H1 (cell line): ENCODE data around the gene MBP. TPM values are rescaled to one million over a fixed set of nuclear protein-coding genes. Genes with fewer than 3 reads are reported as not detected.

Experiments
- E2F6 ChIP-seq: IDR thresholded peaks from 2 replicates; pipeline ENCODE4 v1.6.1; 2012; ENCODE audit warnings: inconsistent platforms
- HDAC2 ChIP-seq, 2 experiments: fragments of 300-600 bp in 1 of 2; sonication (generic) in 1 of 2; IDR thresholded peaks; 2 replicates each; pipeline ENCODE4 v1.6.1; 2011 to 2012; ENCODE audit warnings: low read depth in 2 of 2, low read length in 2 of 2, mild to moderate bottlenecking in 2 of 2, moderate library complexity in 2 of 2, borderline replicate concordance in 1 of 2, inconsistent platforms in 1 of 2
- TCF12 ChIP-seq: IDR thresholded peaks from 2 replicates; pipeline ENCODE4 v1.6.1; 2011; ENCODE audit warnings: low read depth, mild to moderate bottlenecking, low read length
- polyA plus RNA-seq, 7 experiments: library from polyadenylated mRNA; depleted of rRNA in 3 of 7; stranded (reverse) in 5 of 7; unstranded in 2 of 7; fragments of >200 nt in 5 of 7; fragments of 200-250 nt in 2 of 7; gene quantifications; 1 replicate in 5 of 7; 2 replicates in 1 of 7; 4 replicates in 1 of 7; pipeline versions ENCODE4 v1.2.1 to v1.2.3, GENCODE V29; 2011 to 2013; ENCODE audit warnings: missing spikeins in 2 of 7, mixed read lengths in 2 of 7
- total RNA-seq: library from RNA; stranded (reverse); fragmentation: NEBNext Ultra II Directional; extraction: Animal tissue kit (Norgen Biotek cat#: 25700); gene quantifications from 2 replicates; pipeline ENCODE4 v1.2.1, GENCODE V29; 2021
- TF ChIP-seq, protein P1 (sequence below): fragments of 300-600 bp; sonication (generic); IDR thresholded peaks from 2 replicates; pipeline ENCODE4 v1.7.1; 2012; ENCODE audit warnings: low read length, moderate library complexity, mild to moderate bottlenecking, inconsistent platforms; ENCODE audit not compliant: insufficient replicate concordance
- TF ChIP-seq, protein P2 (sequence below): IDR thresholded peaks from 2 replicates; pipeline ENCODE4 v1.6.1; 2012; ENCODE audit warnings: low read length, inconsistent platforms

MBP gene
- total and polyA plus RNA-seq, 2 of the 8 experiments (the other 6 are each of a cell fraction or from before 2014, with no cell fraction given), result 7.7 to 19.2 TPM

DNA sequence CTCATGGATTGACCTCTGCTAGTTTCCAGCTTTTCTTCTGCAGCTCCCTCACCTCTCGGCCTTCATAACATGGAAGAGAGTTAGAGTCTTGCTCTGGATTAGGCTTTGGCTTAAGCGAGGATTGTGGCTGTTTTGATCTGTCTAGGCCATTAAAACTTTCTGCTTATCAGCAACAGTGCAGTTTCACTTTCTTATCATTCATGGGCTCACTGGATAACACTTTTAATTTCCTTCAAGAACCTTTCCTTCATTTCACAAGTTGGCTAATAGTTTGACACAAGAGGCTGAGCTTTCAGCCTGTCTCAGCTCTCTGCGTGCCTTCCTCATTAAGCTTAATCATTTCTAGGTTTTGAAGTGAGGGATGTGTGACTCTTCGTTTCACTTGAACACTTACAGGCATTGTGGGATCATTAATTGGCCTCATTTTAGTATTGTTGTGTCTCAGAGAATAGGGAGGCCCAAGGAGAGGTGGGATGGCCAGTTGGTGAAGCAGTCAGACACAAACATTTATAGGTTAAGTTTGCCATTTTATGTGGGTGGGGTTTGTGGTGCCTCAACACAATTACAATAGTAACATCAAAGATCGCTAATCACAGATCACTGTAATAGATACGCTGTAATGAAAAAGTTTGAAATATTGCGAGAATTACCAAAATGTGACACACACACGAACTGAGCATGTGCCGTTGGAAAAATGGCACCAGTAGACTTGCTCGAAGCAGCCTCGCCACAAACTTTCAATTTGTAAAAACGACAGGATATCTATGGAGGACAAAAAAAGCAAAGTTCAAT is 180.9 kb downstream of the MBP start (continued):
- TF ChIP-seq, protein P1, sequence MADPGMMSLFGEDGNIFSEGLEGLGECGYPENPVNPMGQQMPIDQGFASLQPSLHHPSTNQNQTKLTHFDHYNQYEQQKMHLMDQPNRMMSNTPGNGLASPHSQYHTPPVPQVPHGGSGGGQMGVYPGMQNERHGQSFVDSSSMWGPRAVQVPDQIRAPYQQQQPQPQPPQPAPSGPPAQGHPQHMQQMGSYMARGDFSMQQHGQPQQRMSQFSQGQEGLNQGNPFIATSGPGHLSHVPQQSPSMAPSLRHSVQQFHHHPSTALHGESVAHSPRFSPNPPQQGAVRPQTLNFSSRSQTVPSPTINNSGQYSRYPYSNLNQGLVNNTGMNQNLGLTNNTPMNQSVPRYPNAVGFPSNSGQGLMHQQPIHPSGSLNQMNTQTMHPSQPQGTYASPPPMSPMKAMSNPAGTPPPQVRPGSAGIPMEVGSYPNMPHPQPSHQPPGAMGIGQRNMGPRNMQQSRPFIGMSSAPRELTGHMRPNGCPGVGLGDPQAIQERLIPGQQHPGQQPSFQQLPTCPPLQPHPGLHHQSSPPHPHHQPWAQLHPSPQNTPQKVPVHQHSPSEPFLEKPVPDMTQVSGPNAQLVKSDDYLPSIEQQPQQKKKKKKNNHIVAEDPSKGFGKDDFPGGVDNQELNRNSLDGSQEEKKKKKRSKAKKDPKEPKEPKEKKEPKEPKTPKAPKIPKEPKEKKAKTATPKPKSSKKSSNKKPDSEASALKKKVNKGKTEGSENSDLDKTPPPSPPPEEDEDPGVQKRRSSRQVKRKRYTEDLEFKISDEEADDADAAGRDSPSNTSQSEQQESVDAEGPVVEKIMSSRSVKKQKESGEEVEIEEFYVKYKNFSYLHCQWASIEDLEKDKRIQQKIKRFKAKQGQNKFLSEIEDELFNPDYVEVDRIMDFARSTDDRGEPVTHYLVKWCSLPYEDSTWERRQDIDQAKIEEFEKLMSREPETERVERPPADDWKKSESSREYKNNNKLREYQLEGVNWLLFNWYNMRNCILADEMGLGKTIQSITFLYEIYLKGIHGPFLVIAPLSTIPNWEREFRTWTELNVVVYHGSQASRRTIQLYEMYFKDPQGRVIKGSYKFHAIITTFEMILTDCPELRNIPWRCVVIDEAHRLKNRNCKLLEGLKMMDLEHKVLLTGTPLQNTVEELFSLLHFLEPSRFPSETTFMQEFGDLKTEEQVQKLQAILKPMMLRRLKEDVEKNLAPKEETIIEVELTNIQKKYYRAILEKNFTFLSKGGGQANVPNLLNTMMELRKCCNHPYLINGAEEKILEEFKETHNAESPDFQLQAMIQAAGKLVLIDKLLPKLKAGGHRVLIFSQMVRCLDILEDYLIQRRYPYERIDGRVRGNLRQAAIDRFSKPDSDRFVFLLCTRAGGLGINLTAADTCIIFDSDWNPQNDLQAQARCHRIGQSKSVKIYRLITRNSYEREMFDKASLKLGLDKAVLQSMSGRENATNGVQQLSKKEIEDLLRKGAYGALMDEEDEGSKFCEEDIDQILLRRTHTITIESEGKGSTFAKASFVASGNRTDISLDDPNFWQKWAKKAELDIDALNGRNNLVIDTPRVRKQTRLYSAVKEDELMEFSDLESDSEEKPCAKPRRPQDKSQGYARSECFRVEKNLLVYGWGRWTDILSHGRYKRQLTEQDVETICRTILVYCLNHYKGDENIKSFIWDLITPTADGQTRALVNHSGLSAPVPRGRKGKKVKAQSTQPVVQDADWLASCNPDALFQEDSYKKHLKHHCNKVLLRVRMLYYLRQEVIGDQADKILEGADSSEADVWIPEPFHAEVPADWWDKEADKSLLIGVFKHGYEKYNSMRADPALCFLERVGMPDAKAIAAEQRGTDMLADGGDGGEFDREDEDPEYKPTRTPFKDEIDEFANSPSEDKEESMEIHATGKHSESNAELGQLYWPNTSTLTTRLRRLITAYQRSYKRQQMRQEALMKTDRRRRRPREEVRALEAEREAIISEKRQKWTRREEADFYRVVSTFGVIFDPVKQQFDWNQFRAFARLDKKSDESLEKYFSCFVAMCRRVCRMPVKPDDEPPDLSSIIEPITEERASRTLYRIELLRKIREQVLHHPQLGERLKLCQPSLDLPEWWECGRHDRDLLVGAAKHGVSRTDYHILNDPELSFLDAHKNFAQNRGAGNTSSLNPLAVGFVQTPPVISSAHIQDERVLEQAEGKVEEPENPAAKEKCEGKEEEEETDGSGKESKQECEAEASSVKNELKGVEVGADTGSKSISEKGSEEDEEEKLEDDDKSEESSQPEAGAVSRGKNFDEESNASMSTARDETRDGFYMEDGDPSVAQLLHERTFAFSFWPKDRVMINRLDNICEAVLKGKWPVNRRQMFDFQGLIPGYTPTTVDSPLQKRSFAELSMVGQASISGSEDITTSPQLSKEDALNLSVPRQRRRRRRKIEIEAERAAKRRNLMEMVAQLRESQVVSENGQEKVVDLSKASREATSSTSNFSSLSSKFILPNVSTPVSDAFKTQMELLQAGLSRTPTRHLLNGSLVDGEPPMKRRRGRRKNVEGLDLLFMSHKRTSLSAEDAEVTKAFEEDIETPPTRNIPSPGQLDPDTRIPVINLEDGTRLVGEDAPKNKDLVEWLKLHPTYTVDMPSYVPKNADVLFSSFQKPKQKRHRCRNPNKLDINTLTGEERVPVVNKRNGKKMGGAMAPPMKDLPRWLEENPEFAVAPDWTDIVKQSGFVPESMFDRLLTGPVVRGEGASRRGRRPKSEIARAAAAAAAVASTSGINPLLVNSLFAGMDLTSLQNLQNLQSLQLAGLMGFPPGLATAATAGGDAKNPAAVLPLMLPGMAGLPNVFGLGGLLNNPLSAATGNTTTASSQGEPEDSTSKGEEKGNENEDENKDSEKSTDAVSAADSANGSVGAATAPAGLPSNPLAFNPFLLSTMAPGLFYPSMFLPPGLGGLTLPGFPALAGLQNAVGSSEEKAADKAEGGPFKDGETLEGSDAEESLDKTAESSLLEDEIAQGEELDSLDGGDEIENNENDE, result no peak
- TF ChIP-seq HDAC2 (IDR thresholded peaks at IDR 0.05; ENCODE audit: borderline replicate concordance in 1 of 2, low read depth in 2 of 2, low read length in 2 of 2) (no peak), E2F6 (no peak), TCF12 (no peak)
- TF ChIP-seq, protein P2, sequence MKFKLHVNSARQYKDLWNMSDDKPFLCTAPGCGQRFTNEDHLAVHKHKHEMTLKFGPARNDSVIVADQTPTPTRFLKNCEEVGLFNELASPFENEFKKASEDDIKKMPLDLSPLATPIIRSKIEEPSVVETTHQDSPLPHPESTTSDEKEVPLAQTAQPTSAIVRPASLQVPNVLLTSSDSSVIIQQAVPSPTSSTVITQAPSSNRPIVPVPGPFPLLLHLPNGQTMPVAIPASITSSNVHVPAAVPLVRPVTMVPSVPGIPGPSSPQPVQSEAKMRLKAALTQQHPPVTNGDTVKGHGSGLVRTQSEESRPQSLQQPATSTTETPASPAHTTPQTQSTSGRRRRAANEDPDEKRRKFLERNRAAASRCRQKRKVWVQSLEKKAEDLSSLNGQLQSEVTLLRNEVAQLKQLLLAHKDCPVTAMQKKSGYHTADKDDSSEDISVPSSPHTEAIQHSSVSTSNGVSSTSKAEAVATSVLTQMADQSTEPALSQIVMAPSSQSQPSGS, result no peak
